Neural progenitor cell (in vitro differentiated cells): Measurements from ENCODE around the gene PDE3A. TPM values are rescaled to one million over a fixed set of nuclear protein-coding genes. Genes with fewer than 3 reads are reported as not detected.

Experiments
- DNase-seq: peaks from one replicate; pipeline ENCODE4 v3.0.0-alpha.2; 2016; ENCODE audit warnings: low spot score
- H2AFZ ChIP-seq: fragments of 200-600 bp; sonication (generic); replicated peaks from 2 replicates; pipeline ENCODE4 v1.6.1; 2016; ENCODE audit warnings: antibody characterized with exemption
- H3F3A ChIP-seq: fragments of 200-600 bp; sonication (generic); 2 replicates; pipeline ENCODE4 v1.6.1; 2016; ENCODE audit warnings: antibody characterized with exemption, low read depth
- H3K27ac ChIP-seq: fragments of 200-600 bp; sonication (generic); 2 replicates; pipeline ENCODE4 v1.5.1; 2016; ENCODE audit warnings: mild to moderate bottlenecking
- H3K27me3 ChIP-seq: fragments of 200-600 bp; sonication (generic); 2 replicates; pipeline ENCODE4 v1.6.1; 2016; ENCODE audit warnings: mild to moderate bottlenecking, moderate library complexity
- H3K36me3 ChIP-seq: fragments of 200-600 bp; sonication (generic); 2 replicates; pipeline ENCODE4 v1.5.1; 2016
- H3K4me1 ChIP-seq: fragments of 200-600 bp; sonication (generic); 2 replicates; pipeline ENCODE4 v1.6.1; 2016; ENCODE audit warnings: mixed run types
- H3K4me2 ChIP-seq: fragments of 200-600 bp; sonication (generic); 2 replicates; pipeline ENCODE4 v1.6.1; 2016
- H3K4me3 ChIP-seq: fragments of 200-600 bp; sonication (generic); 2 replicates; pipeline ENCODE4 v1.5.1; 2016
- H3K79me2 ChIP-seq: fragments of 200-600 bp; sonication (generic); 2 replicates; pipeline ENCODE4 v1.6.1; 2016; ENCODE audit warnings: low read depth
- H3K9ac ChIP-seq: fragments of 200-600 bp; sonication (generic); 2 replicates; pipeline ENCODE4 v1.6.1; 2016
- H3K9me3 ChIP-seq: fragments of 200-600 bp; sonication (generic); 2 replicates; pipeline ENCODE4 v1.5.1; 2016; ENCODE audit warnings: low read depth
- H4K20me1 ChIP-seq: fragments of 200-600 bp; sonication (generic); 2 replicates; pipeline ENCODE4 v1.6.1; 2016; ENCODE audit warnings: low read depth
- H3K27ac Mint-ChIP-seq: 3 replicates; pipeline ENCODE4 v1.8.0; 2021; ENCODE audit warnings: mixed read lengths
- H3K27me3 Mint-ChIP-seq: 2 replicates; pipeline ENCODE4 v1.8.0; 2022; ENCODE audit warnings: low read depth, mild to moderate bottlenecking, inconsistent platforms, moderate library complexity, mixed read lengths; ENCODE audit not compliant: insufficient read depth
- H3K36me3 Mint-ChIP-seq: 3 replicates; pipeline ENCODE4 v1.8.0; 2021; ENCODE audit warnings: mixed read lengths
- H3K4me1 Mint-ChIP-seq: 3 replicates; pipeline ENCODE4 v1.8.0; 2021; ENCODE audit warnings: mixed read lengths
- H3K4me3 Mint-ChIP-seq: 3 replicates; pipeline ENCODE4 v1.8.0; 2021; ENCODE audit warnings: mild to moderate bottlenecking, moderate library complexity, mixed read lengths
- H3K9me3 Mint-ChIP-seq: 3 replicates; pipeline ENCODE4 v1.8.0; 2020; ENCODE audit warnings: mixed read lengths
- CTCF ChIP-seq: fragments of 200-600 bp; sonication (generic); IDR thresholded peaks from 2 replicates; pipeline ENCODE4 v1.5.1; 2017; ENCODE audit warnings: antibody characterized with exemption, mild to moderate bottlenecking
- EZH2 ChIP-seq: fragments of 200-600 bp; sonication (generic); IDR thresholded peaks from 2 replicates; pipeline ENCODE4 v1.6.1; 2017; ENCODE audit warnings: antibody characterized with exemption, mild to moderate bottlenecking, moderate library complexity
- EZH2phosphoT487 ChIP-seq: fragments of 200-600 bp; sonication (generic); IDR thresholded peaks from 2 replicates; pipeline ENCODE4 v1.6.1; 2017; ENCODE audit warnings: antibody characterized with exemption
- total RNA-seq: library from RNA; depleted of rRNA; stranded (reverse); fragments of >200 nt; gene quantifications from 2 replicates; pipeline ENCODE4 v1.2.3, GENCODE V29; 2015; ENCODE audit warnings: low replicate concordance

Gene PDE3A
- total RNA-seq, 1 donor from 2014 or later: 0.47 TPM

- Histone ChIP-seq H4K20me1 (no peaks in the 10 kb centered on the region), H3K4me2 (no peak overlapping the region), H3K27me3 (no peaks in the 10 kb centered on the region), H3K9me3 (no peaks in the 10 kb centered on the region), H3F3A (no peaks in the 10 kb centered on the region), H3K4me3 (no peak overlapping the region), H3K4me1 (no peaks in the 10 kb centered on the region), H3K27ac (no peak overlapping the region), H2AFZ (no peak overlapping the region), H3K9ac (no peak overlapping the region), H3K79me2 (no peaks in the 10 kb centered on the region), H3K36me3 (no peaks in the 10 kb centered on the region)
- H3K4me1 Mint-ChIP-seq: no peaks in the 10 kb centered on the region
- TF ChIP-seq EZH2: no peak
- no peak for TF ChIP-seq EZH2phosphoT487
- no peak for TF ChIP-seq CTCF
- no peak overlapping the region for H3K27ac Mint-ChIP-seq
- H3K9me3 Mint-ChIP-seq: no peaks in the 10 kb centered on the region
- no peaks in the 10 kb centered on the region for H3K36me3 Mint-ChIP-seq
- DNase-seq: no peak
- H3K27me3 Mint-ChIP-seq: no peaks in the 10 kb centered on the region
- H3K4me3 Mint-ChIP-seq: no peak overlapping the region
These were observed 133.6 kb downstream of the PDE3A start for GRCh38 chr12:20501958-20502357.

- H3K36me3 Mint-ChIP-seq: no peaks in the 10 kb centered on the region
- no peaks in the 10 kb centered on the region for H3K4me1 ChIP-seq
- no peaks in the 10 kb centered on the region for H3K36me3 ChIP-seq
- no peak overlapping the region for H3K4me2 ChIP-seq
- H3K9me3 Mint-ChIP-seq: no peaks in the 10 kb centered on the region
- H4K20me1 ChIP-seq: no peaks in the 10 kb centered on the region
- no peak overlapping the region for H3K27ac ChIP-seq
- TF ChIP-seq EZH2 (no peak), CTCF (no peak), EZH2phosphoT487 (no peak)
- no peak overlapping the region for H3K4me3 ChIP-seq
- no peaks in the 10 kb centered on the region for H3K27me3 ChIP-seq
- H3K27me3 Mint-ChIP-seq: no peaks in the 10 kb centered on the region
- H3K79me2 ChIP-seq: no peaks in the 10 kb centered on the region
- H3F3A ChIP-seq: no peaks in the 10 kb centered on the region
- DNase-seq: no peak
- no peak overlapping the region for H3K9ac ChIP-seq
- H2AFZ ChIP-seq: no peak overlapping the region
- no peaks in the 10 kb centered on the region for H3K4me1 Mint-ChIP-seq
- no peak overlapping the region for H3K4me3 Mint-ChIP-seq
- H3K27ac Mint-ChIP-seq: no peak overlapping the region
- no peaks in the 10 kb centered on the region for H3K9me3 ChIP-seq
These were observed 135.5 kb downstream of the PDE3A start for GRCh38 chr12:20503858-20504257.

GRCh38 chr12:20505056-20505455 lies 136.7 kb downstream of the PDE3A start:
- Histone ChIP-seq H3K9ac (no peak overlapping the region), H3K27ac (no peak overlapping the region), H3K4me3 (no peak overlapping the region), H2AFZ (no peak overlapping the region), H4K20me1 (no peaks in the 10 kb centered on the region), H3K36me3 (no peaks in the 10 kb centered on the region), H3K9me3 (no peaks in the 10 kb centered on the region), H3K4me1 (no peaks in the 10 kb centered on the region), H3K79me2 (no peaks in the 10 kb centered on the region), H3K4me2 (no peak overlapping the region), H3F3A (no peaks in the 10 kb centered on the region), H3K27me3 (no peaks in the 10 kb centered on the region)
- Mint-ChIP-seq H3K4me3 (no peak overlapping the region), H3K27ac (no peak overlapping the region), H3K4me1 (no peaks in the 10 kb centered on the region), H3K9me3 (no peaks in the 10 kb centered on the region), H3K36me3 (no peaks in the 10 kb centered on the region), H3K27me3 (no peaks in the 10 kb centered on the region)
- TF ChIP-seq EZH2 (no peak), CTCF (no peak), EZH2phosphoT487 (no peak)
- no peak for DNase-seq
